Stimulated activated CD4-positive, alpha-beta T cell treated with anti-CD3 and anti-CD28 coated beads, TNF-alpha, amount 100 ng/mL, for 4 hours (primary cell): Measurements from ENCODE around the gene HPCAL1.
"Not testable (repeated sequence)": the region's sequence is repeated elsewhere in the genome, so short reads cannot be mapped to it uniquely, and the experiment has no call there.

ENCODE experiments used
- DNase-seq, 3 experiments: peaks; one replicate each; pipeline ENCODE4 v3.0.0-alpha.2; 2020; ENCODE audit warnings: low read depth in 3 of 3

HPCAL1 gene

DNA sequence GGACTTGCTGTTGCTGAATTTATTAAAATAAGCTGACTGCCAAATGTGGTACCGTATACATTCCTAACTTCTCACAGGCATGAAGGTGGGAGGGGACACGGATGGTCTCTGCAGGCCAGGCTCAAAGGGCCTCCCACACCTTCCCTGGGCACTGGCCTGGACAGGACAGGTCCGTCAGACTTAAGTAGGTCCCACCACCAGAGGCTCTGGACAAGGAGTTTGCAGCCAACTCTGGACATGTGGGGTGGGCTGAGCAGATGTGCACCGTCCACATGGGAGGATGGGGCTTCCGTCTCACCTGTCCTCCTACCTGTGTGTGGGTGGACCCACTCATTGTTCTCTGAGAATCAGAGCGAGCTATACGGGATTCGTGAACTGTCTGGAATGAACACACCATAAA lies 137.3 kb downstream of the HPCAL1 start:
- no peak for DNase-seq

DNA sequence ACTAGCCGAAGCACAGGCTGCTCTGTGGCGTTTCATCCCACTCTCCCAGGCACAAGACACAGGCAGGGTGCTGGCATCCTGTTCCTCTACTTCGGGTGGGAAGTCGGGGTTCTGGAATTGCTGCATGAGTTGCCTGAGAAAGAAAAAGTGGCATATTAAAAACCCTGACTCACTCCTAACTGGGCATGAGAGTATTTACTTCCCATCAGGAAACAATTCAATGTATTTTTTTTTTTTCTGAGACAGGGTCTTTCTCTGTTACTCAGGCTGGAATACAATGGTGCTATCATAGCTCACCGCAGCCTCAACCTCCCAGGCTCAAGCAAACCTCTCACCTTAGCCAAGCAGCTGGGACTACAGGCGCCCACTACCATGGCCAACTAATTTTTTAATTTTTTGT lies 138.0 kb downstream of the HPCAL1 start:
- no peak for DNase-seq

DNA sequence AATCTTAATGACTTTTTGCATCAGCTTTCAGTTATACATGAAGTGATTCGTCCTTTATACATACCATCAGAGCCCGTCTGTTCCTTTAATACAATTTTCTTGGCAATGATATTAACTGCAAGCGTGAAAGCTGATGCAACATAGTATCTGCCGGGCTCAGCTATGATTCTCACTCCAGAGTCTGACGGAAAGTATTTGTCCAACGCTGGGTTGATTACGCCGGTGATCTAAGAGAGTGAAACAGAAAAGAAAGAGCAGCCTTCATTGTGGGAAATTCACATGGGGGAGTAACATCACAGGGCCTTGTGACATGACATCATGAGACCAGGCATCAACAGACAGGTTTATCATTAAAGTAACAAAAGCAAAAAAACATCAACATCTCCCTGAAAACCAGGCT lies 139.2 kb downstream of the HPCAL1 start:
- no peak for DNase-seq

DNA sequence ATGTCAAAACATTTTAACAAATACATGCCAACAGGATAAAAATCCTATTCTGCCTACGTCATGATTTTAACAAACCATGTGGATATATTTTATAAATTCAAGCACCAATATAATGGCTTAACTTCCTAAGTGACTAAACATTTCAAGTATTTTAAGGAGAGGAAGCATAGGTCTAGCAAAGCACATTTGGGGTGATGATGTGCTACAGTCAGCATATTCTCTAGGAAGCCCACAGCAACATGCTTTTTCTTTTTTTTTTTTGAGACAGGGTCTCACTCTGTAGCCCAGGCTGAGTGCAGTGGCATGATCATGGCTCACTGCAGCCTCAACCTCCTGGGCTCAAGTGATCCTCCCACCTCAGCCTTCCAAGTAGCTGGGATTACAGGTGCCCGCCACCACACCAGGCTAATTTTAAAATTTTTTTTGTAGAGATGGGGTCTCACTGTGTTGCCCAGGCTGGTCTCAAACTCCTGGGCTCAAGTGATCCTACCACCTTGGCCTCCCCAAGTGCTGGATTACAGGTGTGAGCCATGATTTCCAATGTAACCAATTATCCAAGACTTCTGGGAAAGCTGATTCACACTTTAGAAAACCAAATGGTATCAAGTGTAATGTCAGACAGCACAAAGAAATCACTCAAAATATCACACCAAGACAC lies 139.9 kb downstream of the HPCAL1 start:
- DNase-seq, result not testable (repeated sequence)

DNA sequence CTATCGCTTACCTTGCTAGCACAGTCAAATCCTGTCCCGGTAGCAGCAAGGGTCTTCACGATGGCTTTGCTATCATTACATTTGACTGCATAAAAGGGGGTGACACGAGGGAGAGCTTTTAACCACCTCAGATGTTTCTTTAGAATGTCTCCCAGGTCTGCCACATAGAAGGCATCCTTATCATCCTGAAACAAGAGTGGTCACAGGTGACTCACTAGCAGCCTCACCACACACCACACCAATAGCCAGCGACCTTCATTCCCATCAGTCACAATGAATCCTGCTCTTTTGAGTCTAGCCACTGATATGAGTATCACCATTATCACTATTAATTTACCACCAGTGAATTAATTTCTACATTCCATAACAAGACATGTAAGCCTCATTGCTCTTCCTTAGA lies 141.8 kb downstream of the HPCAL1 start:
- no peak for DNase-seq

DNA sequence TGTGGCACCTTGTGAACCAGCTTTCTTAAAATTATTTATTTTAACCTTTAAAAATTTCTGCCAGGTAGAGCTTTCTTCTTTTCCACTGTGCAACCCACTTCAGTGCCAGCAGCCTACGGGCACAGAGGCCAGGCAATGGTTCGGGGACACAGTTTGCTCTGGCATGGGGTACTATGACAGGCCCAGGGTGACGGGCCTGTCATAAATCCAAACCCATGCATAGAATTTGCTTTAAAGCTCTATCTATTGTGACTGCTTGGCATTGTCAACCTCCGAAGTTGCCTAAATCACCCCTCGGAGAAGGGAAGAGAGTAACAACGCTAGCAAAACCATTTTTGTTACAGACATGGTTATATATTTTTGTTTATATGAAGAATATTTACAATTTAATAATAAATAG lies 143.9 kb downstream of the HPCAL1 start:
- no peak for DNase-seq

DNA sequence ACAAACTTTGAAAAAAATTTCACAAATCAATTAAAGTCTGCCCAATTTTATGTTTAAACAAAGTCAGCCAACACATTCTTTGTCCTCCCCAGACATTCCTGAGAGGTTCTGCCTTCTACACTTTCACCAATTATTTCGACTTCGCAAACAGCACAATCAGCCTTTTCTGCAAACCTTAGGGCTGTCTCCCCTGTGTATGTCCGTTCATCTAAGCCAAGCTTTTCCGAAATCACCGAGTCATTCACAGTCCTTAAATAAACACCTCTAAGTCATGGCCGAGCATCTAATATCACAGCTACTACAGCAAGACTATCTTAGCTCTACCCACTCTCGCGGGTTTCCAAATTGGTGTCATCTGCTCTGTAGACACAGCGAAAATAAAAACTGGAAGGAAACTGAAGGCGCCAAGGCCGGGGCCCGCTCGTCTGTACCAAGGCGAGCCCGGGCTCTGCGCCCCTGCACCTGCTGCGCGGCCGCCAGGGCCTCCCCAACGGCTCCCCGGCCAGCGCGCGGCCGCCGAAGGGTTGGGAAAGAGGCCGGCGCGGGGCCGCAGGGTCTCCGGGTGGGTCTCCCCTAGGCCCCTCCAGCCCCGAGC lies 144.7 kb downstream of the HPCAL1 start:
- DNase-seq, result no peak

DNA sequence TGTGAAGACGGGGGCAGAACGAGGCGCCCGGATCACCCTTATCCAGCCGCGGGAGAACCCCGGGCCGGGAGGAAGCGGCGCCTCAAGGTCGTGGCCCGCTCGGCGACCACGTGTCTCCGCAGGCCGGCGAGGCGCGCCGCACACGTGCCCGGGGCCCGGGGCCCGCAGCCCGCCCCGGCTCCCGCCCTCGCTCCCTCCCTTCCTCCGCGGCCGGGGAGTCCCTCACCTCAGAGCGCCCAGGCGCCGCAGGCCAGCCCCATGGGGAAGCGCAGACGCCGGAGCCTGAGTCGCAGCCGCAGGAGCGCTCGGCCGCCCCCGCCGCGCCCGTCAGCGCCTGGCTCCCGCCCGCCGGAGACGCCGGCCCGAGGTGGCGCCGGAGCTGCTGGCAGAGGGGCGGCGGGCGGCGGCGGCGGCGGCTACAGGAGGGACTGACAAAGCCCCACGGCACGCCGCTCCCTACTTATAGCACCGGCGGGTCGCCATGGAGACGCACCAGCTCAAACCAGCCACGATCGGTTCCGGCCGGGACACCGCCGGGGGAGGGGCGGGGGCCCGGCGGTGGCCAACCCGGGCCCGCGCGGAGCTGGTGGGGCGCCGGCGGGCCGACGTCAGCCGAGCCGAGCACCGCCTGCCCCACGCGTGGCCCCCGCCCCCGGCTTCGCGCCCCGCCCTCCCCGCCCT lies 145.3 kb downstream of the HPCAL1 start, which contains the start of gene ODC1:
Gene ODC1, minus strand, starts transcription at position 433 of the 681 bp plus-strand sequence. CDS start 3,295 bp downstream, outside the sequence.
- DNase-seq, result peak; percentile 97 to 99 (median 98)

DNA sequence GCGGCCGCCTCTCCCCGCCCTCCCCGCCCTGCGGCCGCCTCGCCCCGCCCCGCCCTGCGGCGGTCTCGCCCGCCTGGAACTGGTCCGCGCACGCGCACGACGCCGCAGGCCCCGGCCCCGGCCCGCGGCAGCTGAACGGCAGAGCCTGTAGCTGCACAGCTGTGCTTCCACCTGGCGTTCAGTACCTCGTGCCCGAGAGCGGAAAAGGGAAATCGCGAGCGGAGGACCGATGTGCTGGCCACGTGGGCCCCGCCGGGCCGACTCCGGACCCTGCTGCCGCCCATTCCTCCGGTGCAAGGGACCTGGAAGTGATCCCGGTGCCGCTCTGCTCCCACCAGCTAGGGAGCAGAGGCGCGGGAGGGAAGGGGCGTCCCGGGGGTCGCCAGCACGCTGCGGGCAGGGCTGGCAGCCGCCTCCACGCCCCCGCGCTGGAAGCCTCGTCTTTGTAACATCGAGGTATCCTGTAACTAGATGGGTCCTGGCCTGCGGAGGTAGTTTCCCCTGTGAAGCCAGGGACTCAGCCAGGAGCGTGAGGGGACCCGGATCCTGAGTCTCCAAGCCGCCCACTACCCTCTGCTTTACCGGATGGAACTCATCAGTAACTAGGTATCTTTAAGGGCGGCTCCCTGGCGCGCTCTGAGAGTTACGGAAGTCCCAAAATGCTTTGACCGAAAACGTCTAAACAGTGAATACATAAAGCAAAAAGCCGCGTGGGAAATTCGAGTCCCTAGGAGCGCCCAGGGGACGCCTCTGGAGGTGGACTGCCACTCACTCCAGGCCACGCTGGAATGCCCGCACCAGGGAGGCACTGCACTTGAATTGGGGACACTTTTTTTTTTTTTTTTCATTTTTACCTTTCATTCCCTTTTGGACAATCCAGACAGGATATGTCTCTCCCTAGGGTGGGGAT lies 146.1 kb downstream of the HPCAL1 start:
- peak; percentile 88 to 93 (median 91) for DNase-seq

DNA sequence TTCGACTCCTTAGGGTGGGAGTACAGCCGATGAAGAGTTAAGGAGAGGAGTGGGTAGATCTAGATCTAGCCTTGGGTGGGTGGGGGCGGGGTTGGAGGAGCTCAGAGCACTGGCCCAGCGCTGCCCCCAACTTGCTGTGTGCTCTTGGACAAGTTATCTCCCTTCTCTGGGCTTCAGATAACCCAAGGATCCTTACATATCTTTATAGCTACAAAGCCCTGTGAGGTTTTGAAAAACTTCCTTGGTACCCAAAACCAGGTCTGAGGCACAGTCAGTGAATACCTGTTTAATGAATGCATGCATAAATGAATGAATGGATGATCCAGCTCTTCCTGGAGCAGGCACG lies 146.8 kb downstream of the HPCAL1 start:
- DNase-seq, result no peak

DNA sequence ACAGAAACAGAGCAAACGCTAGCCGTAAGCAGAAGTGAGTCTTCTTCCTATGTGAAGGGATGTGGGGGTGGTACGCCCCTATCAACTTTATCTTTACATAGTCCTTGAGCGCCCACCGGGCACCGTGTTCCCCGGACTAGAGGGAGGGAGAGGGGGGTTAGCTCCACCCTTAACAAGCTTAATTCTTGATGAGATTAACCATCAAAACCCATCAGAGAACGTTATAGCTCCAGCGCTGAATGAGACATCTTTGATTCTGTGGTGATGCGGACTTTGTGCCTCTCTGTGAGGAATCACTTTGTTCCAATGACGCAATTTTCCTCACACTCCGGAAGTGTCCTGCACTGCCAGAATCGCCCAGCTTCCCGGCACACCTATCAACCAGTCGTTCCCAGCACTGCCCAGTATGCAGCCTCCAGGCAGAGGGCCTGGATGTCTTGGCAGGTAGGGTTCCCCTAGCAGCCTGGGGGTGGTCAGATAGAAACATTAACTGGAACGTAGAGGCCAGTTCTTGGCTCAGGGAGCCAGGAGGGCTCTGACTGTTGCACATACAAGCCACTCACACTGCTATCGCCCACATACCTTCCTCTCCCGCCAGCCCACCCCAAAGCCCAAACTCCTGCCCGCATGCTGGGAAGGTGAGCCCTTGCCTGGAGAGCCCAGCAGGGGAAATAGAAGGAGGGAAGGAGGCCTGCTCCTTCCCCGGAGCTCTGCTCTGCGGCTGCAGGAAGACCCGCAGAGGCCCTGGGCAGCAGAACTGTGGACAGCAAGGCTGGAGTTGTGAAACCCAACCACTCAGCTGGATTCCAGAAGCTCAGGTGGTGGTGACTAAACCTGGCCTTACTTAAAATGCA lies 147.4 kb downstream of the HPCAL1 start:
- no peak for DNase-seq

DNA sequence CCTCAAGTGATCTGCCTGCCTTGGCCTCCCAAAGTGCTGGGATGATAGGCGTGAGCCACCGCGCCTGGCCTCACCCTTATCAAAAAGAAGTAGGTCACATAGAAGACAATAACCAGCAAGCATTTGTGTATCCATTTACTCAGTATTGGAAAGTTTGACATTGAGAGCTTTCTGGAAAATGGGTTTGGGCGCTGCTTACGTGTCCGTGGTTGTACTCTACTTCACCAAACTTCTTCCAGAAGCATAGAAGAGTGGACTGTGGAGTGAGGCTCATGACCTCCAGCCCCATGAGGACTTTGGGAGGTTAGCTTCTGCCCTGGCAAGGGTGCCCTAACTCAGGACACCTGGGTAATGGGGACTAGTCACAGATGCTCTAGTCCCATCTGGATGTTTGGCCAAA lies 149.1 kb downstream of the HPCAL1 start:
- no peak for DNase-seq

DNA sequence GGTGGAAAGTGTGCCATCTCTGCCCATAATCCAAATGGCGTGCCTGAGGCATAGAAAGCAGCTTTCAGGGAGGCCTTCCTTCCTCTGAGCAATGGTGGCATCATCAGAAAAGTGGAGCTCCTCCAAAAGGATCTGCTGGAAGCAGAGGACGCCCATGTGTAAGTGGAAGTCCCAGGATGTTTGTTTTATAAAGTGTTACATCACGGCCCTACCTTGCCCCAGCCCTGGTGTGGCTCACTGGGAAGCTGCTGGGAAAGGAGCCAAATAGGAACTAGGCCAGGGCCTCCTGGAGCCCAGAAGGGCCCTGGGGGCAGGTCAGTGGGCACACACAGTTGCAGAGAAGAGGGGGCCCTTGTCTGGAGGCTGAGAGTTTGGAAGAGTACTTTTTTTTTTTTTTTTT lies 149.6 kb downstream of the HPCAL1 start:
- no peak for DNase-seq

DNA sequence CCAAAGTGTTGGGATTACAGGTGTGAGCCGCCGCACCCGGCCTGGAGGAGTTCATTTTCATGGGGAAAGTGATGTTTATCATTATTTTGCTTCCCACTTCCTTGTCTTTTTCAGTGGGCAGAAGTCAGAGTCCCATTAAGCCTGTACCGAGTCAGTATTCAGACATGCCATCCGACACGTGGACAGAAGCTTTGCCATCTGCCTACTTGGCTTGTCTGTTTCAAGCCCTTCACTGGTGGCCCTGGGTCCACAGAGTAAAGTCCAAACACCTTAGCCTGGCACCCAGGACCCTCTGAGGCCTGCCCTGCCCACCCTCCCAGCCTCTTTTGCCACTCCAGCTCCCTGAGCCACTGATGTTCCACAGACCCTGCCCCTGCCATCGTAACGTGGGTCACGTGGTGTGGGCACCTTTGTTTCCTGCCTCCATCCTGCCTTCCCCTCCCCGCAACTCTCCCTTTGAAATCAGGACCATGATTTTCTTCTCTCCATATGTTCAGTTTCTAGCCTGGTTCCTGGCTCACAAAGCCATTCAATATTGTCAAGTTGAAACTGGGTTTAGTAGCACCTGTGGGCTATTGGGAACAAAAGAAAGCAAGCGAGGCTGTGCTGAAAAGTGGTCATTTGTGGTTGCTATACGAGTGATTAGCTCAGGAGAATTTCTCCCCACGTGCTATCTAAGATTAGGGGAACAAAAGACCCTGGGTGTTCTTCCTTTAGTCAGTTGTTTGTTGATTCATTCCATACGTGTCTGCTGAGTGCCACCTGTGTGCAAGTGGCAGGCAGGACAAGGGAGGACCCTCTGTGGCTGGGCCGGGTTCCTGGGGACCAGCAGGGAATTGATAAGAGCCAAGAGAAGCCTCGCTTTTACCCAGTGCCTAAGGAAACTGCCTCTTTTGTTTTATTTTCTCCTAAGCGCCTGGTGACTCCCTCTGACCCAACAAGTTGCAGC lies 150.5 kb downstream of the HPCAL1 start:
- DNase-seq, result no peak

DNA sequence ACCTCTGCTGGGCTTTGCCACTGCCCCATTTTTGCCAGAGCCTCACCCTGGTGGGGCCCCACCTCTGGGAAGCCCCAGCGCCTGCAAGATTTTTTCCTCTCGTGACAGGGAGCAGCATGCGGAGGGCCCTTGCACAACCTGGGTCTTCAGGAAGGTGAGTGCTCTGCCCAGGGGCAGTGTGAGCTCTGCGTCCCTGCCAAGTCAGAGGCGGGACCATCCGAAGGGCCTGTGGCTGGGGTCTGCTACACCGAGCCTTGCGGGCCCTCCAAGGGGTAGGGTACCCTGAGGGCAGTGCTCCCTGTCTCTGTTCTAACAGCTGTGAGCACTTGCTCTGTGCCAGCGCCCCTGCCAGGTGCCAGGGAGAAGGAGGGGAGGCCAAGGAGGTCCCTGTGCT lies 151.2 kb downstream of the HPCAL1 start:
- no peak for DNase-seq

DNA sequence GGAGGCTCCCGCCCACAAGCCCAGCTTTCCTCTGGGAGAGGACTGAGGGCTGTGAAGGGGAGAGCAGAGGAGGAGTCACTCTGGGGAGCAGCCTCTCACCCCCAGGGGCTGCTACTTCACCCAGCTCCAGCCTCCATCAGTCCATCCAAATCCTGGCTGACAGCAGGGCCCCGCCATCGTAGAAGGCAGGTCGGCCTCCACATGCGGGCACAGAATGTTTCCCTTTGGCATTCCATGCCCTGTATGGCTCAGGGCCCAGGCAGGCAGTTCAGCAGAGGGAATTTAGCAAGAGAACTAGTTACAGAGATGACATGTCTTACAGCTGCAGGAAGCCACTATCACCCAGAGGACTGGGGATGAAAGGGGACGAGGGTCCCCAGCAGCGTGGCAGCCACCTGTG lies 151.8 kb downstream of the HPCAL1 start:
- no peak for DNase-seq

DNA sequence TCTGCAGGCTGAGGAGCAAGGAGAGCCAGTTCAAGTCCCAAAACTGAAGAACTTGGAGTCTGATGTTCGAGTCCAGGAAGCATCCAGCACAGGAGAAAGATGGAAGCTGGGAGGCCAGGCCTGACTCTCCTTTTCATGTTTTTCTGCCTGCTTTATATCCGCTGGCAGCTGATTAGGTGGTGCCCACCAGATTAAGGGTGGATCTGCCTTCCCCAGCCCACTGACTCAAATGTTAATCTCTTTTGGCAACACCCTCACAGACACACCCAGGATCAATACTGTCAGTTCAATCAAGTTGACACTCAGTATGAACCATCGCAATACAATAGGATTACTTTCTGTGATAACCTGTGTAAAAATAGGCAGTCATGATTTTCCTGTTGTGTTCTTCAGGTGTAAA lies 154.5 kb downstream of the HPCAL1 start:
- not testable (repeated sequence) for DNase-seq

DNA sequence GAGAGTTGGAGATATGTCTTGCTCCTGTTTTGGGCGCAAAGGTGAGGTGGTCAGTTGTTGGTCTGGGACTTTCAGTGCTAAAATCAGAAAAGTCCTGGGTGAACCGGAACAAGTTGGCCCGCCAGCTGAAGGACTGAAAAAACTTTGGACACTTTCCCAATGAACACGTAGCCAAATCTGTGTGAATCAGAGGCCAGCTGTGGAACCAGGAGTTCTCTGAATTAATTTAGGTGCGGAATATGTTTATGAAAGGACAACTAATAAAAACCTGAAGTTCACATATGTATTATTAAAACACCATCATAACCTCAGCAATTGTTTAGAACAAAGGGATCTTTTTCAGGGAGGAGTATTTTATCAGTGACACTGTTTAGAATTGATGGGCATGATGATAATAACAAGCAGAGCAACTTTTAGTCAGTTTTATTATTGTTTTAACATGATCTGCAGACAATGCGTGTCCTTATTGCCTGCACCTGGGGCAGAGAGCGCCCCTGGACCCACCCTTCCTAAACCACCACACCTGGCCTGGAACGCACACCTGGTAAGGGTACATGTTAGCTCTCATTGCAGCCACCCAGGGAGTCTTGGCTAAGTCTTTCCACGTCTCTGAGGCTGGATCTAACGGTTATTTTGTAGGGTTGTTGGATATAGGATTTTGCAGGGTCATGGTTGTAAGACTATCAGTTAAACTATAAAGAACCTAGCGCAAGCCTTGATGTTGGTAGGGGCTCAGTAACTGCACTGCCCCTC lies 155.3 kb downstream of the HPCAL1 start:
- DNase-seq, result no peak

DNA sequence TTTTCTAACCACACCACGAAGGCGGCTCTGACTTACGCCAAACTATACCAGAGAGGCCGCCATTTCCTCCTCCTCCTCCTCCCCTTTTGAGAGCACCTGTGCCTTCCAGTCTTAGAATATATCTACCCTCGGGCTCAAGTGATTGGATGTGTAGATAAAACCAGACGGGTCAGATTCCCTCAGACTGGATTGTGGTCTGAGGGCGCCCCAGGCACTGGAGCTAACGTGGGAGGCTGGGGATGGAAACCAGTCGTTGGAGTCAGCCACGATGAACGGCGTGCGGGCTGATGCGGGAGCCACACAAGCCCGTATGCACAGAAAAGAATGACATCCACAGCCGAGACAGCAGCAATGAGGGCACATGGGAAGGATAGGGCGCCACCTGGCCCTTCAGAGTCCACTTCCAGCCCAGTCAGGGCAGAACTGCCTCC lies 157.7 kb downstream of the HPCAL1 start:
- no peak for DNase-seq
